ENCODE results near the gene ZNF519. TPM values are rescaled to one million over a fixed set of nuclear protein-coding genes. Genes with fewer than 3 reads are reported as not detected.
A peak's percentile ranks its signal among the peaks of the same experiment; 100 is the strongest.
"Not testable (repeated sequence)": the region's sequence is repeated elsewhere in the genome, so short reads cannot be mapped to it uniquely, and the experiment has no call there.

ZNF519 gene
- polyA plus RNA-seq, 10 donors = 4.2 to 10.7 (median 7.3) TPM

- DNase-seq = not testable (repeated sequence)
Observed at GRCh38 chr18:14149121-14149850, 17.1 kb upstream of the ZNF519 start.

DNA sequence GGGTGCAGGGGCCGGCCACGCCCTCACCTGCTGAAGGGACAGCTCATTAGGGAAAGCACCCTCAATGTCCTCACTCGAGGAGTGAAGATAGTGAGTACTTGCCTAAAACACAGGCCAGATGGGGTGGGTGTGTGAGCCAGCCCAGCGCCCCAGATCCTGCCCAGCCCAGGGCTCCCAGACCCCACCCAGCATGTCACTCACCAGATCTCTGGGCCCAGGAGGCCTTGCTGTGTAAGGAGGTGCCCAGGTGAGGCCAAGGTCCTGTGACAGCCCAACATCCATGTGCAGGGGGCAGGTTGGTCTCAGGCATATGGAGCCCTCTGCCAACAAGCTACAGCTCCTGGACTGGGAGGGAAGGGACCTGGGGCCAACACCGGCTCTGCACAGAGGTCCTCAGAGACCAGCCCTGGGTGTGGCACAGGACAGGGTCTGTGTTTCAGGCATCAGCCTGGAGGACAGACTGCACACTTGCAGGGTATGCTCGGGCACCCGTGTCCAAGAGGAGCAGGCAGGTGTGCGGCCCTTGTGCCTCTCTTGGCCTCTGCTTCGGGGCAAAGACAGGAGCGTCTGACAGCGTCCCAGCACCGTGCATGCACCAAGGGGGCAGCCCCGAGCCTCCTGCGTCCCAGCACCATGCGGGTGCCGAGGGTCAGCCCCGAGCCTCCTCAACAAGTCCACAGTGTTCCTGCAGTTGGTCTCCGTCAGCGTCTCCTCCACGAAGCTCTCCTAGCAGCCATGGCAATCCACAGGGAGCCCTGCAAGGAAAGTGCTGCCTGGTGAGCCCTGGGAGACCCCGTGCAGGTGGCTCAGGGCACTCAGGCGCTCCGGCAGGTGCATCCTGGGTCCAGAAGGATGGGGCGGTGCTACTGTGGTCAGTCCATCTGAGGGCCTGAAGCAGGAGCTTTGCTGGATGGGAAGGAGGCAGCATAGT, 16.0 kb upstream of the ZNF519 start:
- DNase-seq = not testable (repeated sequence)

GRCh38 chr18:14146771-14147170, 14.5 kb upstream of the ZNF519 start:
- not testable (repeated sequence) for DNase-seq

GRCh38 chr18:14145581-14146338, 13.5 kb upstream of the ZNF519 start:
- DNase-seq = not testable (repeated sequence)

GRCh38 chr18:14145021-14145420, 12.8 kb upstream of the ZNF519 start:
- not testable (repeated sequence) for DNase-seq

DNA sequence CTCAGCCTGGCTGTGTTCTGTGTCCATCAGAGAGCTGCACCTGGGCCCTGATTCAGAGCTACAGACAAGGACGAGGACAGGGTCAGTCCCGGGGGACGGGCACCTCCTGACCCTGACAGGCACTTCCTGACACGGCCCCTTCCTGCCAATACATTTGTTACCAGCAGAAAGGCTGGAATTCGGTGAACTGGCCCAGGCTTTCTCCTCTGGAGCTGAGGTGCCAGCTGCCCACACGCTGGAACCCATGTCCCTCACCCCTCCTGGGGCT, 12.3 kb upstream of the ZNF519 start:
- no peak for DNase-seq

- not testable (repeated sequence) for DNase-seq
Observed at GRCh38 chr18:14143871-14144627, 11.8 kb upstream of the ZNF519 start.

DNA sequence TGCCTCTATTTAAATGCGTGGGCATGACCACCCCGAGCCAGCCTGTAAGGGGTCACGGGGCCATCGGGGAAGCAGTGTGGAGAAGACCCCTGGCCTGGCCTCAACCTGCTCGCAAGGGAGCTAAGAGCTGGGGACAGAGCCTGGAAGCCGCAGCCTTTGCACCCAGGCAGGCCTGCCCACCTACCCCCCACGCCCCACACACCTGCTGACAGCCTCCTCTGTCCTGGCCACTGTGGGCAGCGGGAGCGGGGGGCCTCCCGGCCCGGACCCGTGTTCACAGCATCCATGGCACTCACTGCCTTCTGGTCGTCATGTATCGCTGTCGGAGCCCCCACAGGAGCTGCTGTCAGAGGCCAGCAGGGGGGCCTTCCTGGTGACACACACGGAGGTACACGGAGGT, 11.2 kb upstream of the ZNF519 start:
- not testable (repeated sequence) for DNase-seq

DNA sequence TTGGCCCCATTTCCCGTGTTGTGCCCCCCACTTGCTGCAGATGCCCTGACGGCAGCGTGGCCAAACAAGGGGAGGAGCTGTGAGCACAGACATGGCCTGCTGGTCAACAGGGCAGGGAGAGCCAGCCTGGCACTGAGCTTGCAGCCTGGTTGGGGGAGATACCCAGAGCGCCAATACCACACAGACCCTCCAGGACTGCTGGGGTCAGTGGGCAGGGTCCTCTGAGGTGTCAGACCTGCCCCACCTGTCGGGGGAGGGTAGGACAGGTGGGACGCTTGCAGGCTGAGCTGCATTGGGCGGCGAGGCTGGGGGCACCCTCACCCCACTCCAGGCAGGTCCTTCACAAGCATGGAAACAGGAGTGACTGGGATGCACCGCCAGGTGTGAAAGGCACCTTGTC, 9.9 kb upstream of the ZNF519 start:
- not testable (repeated sequence) for DNase-seq

- not testable (repeated sequence) for DNase-seq
Observed at GRCh38 chr18:14139583-14139982, 7.3 kb upstream of the ZNF519 start.

- not testable (repeated sequence) for DNase-seq
Observed at GRCh38 chr18:14137971-14138370, 5.7 kb upstream of the ZNF519 start.

DNA sequence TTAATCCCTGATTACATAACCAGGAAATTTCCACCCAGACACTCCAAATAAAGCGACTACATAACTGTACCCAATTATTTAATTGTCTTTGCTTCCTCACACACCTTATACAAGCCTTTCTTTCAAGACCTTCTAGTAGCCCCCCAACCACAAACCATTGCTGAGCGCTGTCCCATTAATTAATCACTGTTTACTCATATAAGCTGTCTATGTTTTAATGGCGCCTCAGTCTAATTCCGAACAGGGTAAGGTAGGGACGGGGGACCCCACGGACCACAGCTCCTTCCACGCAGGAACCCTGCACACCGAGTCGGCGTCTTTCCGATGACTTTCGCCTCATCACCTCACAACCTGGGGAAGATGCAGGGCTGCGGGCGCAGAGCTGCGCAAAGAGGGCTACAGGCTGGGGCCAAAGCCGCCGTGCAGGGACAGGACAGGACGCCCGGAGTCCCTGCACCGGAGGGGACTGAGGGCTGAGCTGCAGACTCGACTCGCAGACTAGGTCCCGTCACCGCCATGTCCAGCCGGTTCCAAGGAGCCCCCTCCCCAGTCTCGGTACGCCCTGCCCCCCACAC, 452 bp downstream of the ZNF519 start:
- DNase-seq = peak in 1 of 3 donors; percentile 17

- not testable (repeated sequence) for DNase-seq
Observed at GRCh38 chr18:14130804-14131203, 1.4 kb downstream of the ZNF519 start.

- DNase-seq = no peak
Observed at GRCh38 chr18:14124689-14125088, 7.5 kb downstream of the ZNF519 start.

DNA sequence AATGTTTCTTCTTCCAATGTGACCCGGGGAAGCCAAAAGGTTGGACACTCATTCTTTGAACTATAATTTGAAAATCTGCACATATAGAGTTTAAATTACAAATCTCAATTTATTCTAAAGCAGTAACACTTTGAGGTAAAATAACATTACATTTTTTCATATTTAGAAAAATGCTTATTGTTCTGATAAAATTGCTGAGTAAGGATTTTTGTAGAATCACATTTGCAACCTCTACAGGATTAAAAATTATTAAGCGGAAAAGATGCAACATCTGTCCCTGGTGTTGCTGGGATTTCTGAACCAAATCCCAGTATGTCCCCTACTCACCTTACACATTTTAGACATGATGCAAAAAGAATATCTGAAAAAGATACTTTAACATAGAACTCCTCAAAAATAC, 10.1 kb downstream of the ZNF519 start:
- no peak for DNase-seq

DNA sequence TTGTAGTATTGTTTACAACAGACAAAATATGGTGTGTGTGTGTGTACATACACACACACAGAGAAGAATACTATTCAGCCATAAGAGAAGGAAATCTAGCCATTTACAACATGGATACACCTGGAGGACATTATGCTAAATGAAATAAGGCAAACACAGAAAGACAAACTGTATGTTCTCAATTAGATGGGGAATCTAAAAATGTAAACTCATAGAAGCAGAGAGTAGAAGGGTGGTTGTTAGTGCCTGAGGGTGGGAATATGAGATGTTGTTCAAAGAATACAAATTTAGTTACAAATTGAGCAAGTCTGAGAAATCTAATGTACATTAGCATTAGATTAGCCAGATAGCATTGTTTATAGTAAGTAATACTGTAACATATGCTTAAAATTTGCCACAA, 11.3 kb downstream of the ZNF519 start:
- DNase-seq = no peak

GRCh38 chr18:14117606-14118005, 14.6 kb downstream of the ZNF519 start:
- no peak for DNase-seq

DNA sequence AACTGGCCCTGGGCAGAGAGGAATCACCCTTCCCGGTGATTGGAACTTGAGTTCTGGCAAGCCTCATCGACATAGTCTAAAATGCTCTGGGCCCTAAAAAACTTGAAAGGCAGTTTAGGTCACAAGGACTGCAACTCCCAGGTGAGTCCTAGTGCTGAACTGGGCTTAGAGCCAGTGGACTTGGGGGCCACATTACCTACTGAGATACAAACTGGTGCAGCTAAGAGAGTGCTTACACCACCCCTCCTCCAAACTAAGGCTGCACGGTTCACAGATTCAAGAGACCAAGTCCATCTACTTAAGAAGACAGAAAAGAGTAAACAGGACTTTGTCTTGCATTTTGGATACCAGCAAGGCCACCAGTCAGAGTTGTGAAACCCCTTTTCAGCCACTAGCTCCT, 25.3 kb downstream of the ZNF519 start:
- no peak for DNase-seq

GRCh38 chr18:14104906-14105748, 27.1 kb downstream of the ZNF519 start:
- no peak for DNase-seq

DNA sequence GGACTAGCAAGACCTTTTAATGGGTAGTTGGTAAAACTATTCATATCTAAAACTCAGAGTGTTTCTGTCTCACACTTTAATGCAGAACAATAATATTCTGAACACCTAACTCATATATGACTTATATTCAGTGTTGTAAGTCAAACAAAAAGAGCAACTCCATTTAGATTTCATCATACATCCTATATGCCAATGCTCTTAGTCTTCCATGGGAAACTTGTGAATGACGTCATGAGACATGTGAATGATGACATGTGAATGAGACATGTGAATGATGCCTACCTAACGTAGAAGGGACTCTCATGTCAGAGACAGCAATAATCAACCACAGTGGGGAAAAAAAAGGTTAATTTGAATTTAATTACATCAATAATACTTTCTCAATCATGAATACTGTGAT, 28.0 kb downstream of the ZNF519 start:
- DNase-seq = no peak
